HEK293 (cell line): ENCODE results near the gene AKAP8L.

Source experiments
- CTCF ChIA-PET: fragments of 350-600 bp; formaldehyde crosslinking; extraction: SDS; loops from one replicate; lab custom pipeline; 2021; ENCODE audit warnings: antibody characterized with exemption; lab: Yijun Ruan, JAX
- POLR2A ChIA-PET: fragments of 300-600 bp; formaldehyde crosslinking; extraction: SDS; loops from one replicate; lab custom pipeline; 2020; ENCODE audit warnings: antibody characterized with exemption, inconsistent platforms; lab: Yijun Ruan, JAX
- H3K27ac ChIP-seq: fragments of 200-500 bp; sonication (Bioruptor generic); 2 replicates; pipeline ENCODE4 v1.5.1; 2014; ENCODE audit warnings: low read depth, low read length, control low read depth, inconsistent platforms; ENCODE audit errors: extremely low read depth
- H3K36me3 ChIP-seq, 2 experiments: fragments of 200-500 bp in 1 of 2; sonication (Bioruptor generic) in 1 of 2; 1 replicate in 1 of 2; 2 replicates in 1 of 2; pipeline ENCODE4 v1.5.1; 2014 to 2017; ENCODE audit warnings: inconsistent platforms in 2 of 2, low read length in 2 of 2; ENCODE audit not compliant: control insufficient read depth in 2 of 2, insufficient read depth in 1 of 2
- H3K4me1 ChIP-seq: fragments of 200-500 bp; sonication (Bioruptor generic); 2 replicates; pipeline ENCODE4 v1.5.1; 2014; ENCODE audit warnings: mild to moderate bottlenecking, low read length, inconsistent platforms; ENCODE audit not compliant: control insufficient read depth, insufficient read depth
- H3K4me3 ChIP-seq: 2 replicates; pipeline ENCODE4 v1.5.1; 2011; ENCODE audit warnings: low read depth, mild to moderate bottlenecking, control low read depth, low read length, moderate library complexity
- H3K9me3 ChIP-seq: fragments of 200-500 bp; sonication (Bioruptor generic); 2 replicates; pipeline ENCODE4 v1.5.1; 2014; ENCODE audit warnings: low read depth, low read length, inconsistent platforms; ENCODE audit not compliant: control insufficient read depth, insufficient read depth
- GLI4 ChIP-seq: fragments of 450-650 bp; formaldehyde crosslinking; IDR thresholded peaks from 2 replicates; pipeline ENCODE4 v1.5.1; 2016; ENCODE audit warnings: missing biosample characterization, missing genetic modification characterization
- HOXC10 ChIP-seq: sonication (generic); formaldehyde crosslinking; IDR thresholded peaks from 2 replicates; pipeline ENCODE4 v1.8.1; 2023; ENCODE audit warnings: mild to moderate bottlenecking, missing genetic modification reagents
- KLF1 ChIP-seq: fragments of 450-650 bp; formaldehyde crosslinking; IDR thresholded peaks from 2 replicates; pipeline ENCODE4 v1.5.1; 2016; ENCODE audit warnings: missing biosample characterization, missing genetic modification characterization
- KLF10 ChIP-seq: fragments of 450-650 bp; IDR thresholded peaks from 2 replicates; pipeline ENCODE4 v1.5.1; 2018; ENCODE audit warnings: missing biosample characterization, mild to moderate bottlenecking, missing genetic modification characterization
- KLF16 ChIP-seq: fragments of 450-650 bp; formaldehyde crosslinking; IDR thresholded peaks from 2 replicates; pipeline ENCODE4 v1.5.1; 2017; ENCODE audit warnings: missing biosample characterization, missing genetic modification characterization
- KLF9 ChIP-seq: fragments of 450-650 bp; formaldehyde crosslinking; IDR thresholded peaks from 2 replicates; pipeline ENCODE4 v1.5.1; 2016; ENCODE audit warnings: missing biosample characterization, missing genetic modification characterization, low read depth
- MYNN ChIP-seq: fragments of 450-650 bp; formaldehyde crosslinking; IDR thresholded peaks from 2 replicates; pipeline ENCODE4 v1.5.1; 2016; ENCODE audit warnings: missing biosample characterization, missing genetic modification characterization, borderline replicate concordance
- SCRT1 ChIP-seq: fragments of 450-650 bp; formaldehyde crosslinking; IDR thresholded peaks from 2 replicates; pipeline ENCODE4 v1.5.1; 2016; ENCODE audit warnings: missing biosample characterization, missing genetic modification characterization, borderline replicate concordance
- ZBTB1 ChIP-seq: fragments of 450-650 bp; formaldehyde crosslinking; IDR thresholded peaks from 2 replicates; pipeline ENCODE4 v1.5.1; 2016; ENCODE audit warnings: missing biosample characterization, missing genetic modification characterization
- ZFP69B ChIP-seq: fragments of 450-650 bp; formaldehyde crosslinking; IDR thresholded peaks from 2 replicates; pipeline ENCODE4 v1.5.1; 2016; ENCODE audit warnings: missing biosample characterization, missing genetic modification characterization
- ZNF10 ChIP-seq: fragments of 450-650 bp; formaldehyde crosslinking; IDR thresholded peaks from 2 replicates; pipeline ENCODE4 v1.5.1; 2017; ENCODE audit warnings: missing biosample characterization, missing genetic modification characterization
- ZNF169 ChIP-seq: fragments of 450-650 bp; formaldehyde crosslinking; IDR thresholded peaks from 2 replicates; pipeline ENCODE4 v1.5.1; 2016; ENCODE audit warnings: missing biosample characterization, missing genetic modification characterization
- ZNF2 ChIP-seq: fragments of 450-650 bp; formaldehyde crosslinking; IDR thresholded peaks from 2 replicates; pipeline ENCODE4 v1.5.1; 2016; ENCODE audit warnings: missing biosample characterization, missing genetic modification characterization
- ZNF221 ChIP-seq: fragments of 450-650 bp; formaldehyde crosslinking; IDR thresholded peaks from 2 replicates; pipeline ENCODE4 v1.5.1; 2017; ENCODE audit warnings: missing biosample characterization, missing genetic modification characterization, borderline replicate concordance
- ZNF248 ChIP-seq: fragments of 450-650 bp; formaldehyde crosslinking; IDR thresholded peaks from 2 replicates; pipeline ENCODE4 v1.5.1; 2017; ENCODE audit warnings: missing biosample characterization, missing genetic modification characterization
- ZNF335 ChIP-seq: fragments of 450-650 bp; formaldehyde crosslinking; conservative IDR thresholded peaks from 2 replicates; pipeline ENCODE4 v1.5.1; 2016; ENCODE audit warnings: missing biosample characterization, missing genetic modification characterization
- ZNF394 ChIP-seq: fragments of 450-650 bp; formaldehyde crosslinking; IDR thresholded peaks from 2 replicates; pipeline ENCODE4 v1.5.1; 2016; ENCODE audit warnings: missing biosample characterization, missing genetic modification characterization, mild to moderate bottlenecking, moderate library complexity, borderline replicate concordance
- ZNF473 ChIP-seq: fragments of 450-650 bp; formaldehyde crosslinking; IDR thresholded peaks from 2 replicates; pipeline ENCODE4 v1.5.1; 2017; ENCODE audit warnings: missing biosample characterization, missing genetic modification characterization
- ZNF513 ChIP-seq: fragments of 450-650 bp; IDR thresholded peaks from 2 replicates; pipeline ENCODE4 v1.5.1; 2018; ENCODE audit warnings: missing biosample characterization, missing genetic modification characterization
- ZNF544 ChIP-seq: fragments of 450-650 bp; formaldehyde crosslinking; IDR thresholded peaks from 2 replicates; pipeline ENCODE4 v1.5.0; 2017; ENCODE audit warnings: missing biosample characterization, missing genetic modification characterization
- ZNF555 ChIP-seq: fragments of 450-650 bp; formaldehyde crosslinking; conservative IDR thresholded peaks from 2 replicates; pipeline ENCODE4 v1.5.1; 2017; ENCODE audit warnings: missing biosample characterization, mild to moderate bottlenecking, missing genetic modification characterization, inconsistent platforms
- ZNF660 ChIP-seq: fragments of 450-650 bp; IDR thresholded peaks from 2 replicates; pipeline ENCODE4 v1.5.1; 2018; ENCODE audit warnings: missing biosample characterization, mild to moderate bottlenecking, missing genetic modification characterization
- ZNF701 ChIP-seq: fragments of 450-650 bp; formaldehyde crosslinking; IDR thresholded peaks from 2 replicates; pipeline ENCODE4 v1.5.1; 2016; ENCODE audit warnings: missing biosample characterization, missing genetic modification characterization
- ZNF747 ChIP-seq: fragments of 450-650 bp; formaldehyde crosslinking; IDR thresholded peaks from 2 replicates; pipeline ENCODE4 v1.5.1; 2016; ENCODE audit warnings: missing biosample characterization, missing genetic modification characterization
- TF ChIP-seq, protein P1 (sequence below): fragments of 450-650 bp; formaldehyde crosslinking; IDR thresholded peaks from 2 replicates; pipeline ENCODE4 v1.5.1; 2016; ENCODE audit warnings: missing biosample characterization, missing genetic modification characterization
- TF ChIP-seq, protein P2 (sequence below): fragments of 450-650 bp; formaldehyde crosslinking; IDR thresholded peaks from 2 replicates; pipeline ENCODE4 v1.5.0; 2017; ENCODE audit warnings: missing biosample characterization, missing genetic modification characterization, borderline replicate concordance
- TF ChIP-seq, protein P3 (sequence below): fragments of 450-650 bp; formaldehyde crosslinking; IDR thresholded peaks from 2 replicates; pipeline ENCODE4 v1.5.1; 2016; ENCODE audit warnings: missing biosample characterization, missing genetic modification characterization
- TF ChIP-seq, protein P4 (sequence below): fragments of 450-650 bp; formaldehyde crosslinking; IDR thresholded peaks from 2 replicates; pipeline ENCODE4 v1.5.1; 2016; ENCODE audit warnings: missing biosample characterization, missing genetic modification characterization

The AKAP8L gene

DNA sequence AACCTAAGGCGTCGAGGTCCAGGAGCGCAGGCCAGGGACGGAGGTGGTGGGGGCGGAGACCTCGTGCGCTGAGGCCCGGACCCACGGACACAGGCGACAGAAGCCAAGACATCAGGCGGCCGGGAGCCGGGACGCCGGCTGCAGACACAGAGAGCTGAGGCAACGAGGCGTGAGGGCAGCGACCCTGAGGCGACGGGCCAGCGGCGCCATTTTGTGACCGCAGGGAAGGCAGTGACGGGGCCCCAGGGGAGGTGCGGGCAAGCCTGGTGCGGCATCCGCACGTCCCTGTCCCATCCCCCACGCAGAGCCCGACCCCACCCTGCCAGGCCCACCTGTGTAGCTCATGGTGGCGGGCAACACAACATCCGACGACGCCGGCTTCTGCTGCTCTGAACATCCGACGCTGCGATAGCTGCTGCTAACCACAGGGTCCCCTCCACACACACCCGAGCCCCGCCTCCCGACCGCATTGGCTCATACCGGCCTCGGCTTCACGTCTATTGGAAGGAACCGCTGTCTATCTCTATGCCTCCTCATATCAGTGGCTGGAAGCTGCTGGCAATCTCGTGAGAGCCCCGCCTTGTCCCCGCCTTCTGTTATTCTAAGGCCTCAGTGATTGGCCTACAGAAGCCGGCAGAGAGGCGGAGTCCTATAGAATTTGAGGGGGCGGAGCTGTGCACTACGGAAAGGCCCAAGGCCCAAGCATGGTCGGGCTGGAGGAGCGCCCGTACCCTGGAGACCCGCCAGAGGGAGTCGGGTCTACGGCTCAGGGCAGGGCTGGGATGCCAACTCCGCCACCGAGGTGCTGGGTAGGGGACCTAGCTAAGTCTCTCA, at the start of gene AKAP8L:
TSS of gene AKAP8L (minus strand) at position 410 of the 834 bp plus-strand sequence. CDS start at position 345, 65 bp downstream.
- Histone ChIP-seq H3K27ac (peak within 1 kb of the TSS; percentile 98), H3K36me3 (peaks cover 21 to 42% of the 10 kb centered on the region in 2 experiments), H3K4me1 (peaks cover 16% of the 10 kb centered on the region), H3K4me3 (peak within 1 kb of the TSS; percentile 92), H3K9me3 (no peaks in the 10 kb centered on the region)
- ChIA-PET CTCF (interaction anchor here (0.5 to 2.8 kb wide), 20 partner anchors 8 to 254 kb away, joined by 3 to 27 read pairs (median 6); no protein-coding TSS in a partner anchor), POLR2A (interaction anchor here (0.6 to 4.8 kb wide), 32 partner anchors 9 to 246 kb away, joined by 3 to 94 read pairs (median 4); partner anchors contain the start of genes AKAP8 and BRD4)
- peak; percentile 96 for TF ChIP-seq ZNF335 (tag by site-specific recombination)
- TF ChIP-seq KLF10 (tag by site-specific recombination): peak; percentile 90
- no peak for TF ChIP-seq ZNF555 (tag by site-specific recombination)
- TF ChIP-seq, protein P1, sequence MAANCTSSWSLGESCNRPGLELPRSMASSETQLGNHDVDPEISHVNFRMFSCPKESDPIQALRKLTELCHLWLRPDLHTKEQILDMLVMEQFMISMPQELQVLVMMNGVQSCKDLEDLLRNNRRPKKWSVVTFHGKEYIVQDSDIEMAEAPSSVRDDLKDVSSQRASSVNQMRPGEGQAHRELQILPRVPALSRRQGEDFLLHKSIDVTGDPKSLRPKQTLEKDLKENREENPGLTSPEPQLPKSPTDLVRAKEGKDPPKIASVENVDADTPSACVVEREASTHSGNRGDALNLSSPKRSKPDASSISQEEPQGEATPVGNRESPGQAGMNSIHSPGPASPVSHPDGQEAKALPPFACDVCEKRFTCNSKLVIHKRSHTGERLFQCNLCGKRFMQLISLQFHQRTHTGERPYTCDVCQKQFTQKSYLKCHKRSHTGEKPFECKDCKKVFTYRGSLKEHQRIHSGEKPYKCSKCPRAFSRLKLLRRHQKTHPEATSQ: peak; percentile 89; the same call in 1 of the 2 replicates
- TF ChIP-seq ZFP69B: peak; percentile 81
- TF ChIP-seq, protein P2, sequence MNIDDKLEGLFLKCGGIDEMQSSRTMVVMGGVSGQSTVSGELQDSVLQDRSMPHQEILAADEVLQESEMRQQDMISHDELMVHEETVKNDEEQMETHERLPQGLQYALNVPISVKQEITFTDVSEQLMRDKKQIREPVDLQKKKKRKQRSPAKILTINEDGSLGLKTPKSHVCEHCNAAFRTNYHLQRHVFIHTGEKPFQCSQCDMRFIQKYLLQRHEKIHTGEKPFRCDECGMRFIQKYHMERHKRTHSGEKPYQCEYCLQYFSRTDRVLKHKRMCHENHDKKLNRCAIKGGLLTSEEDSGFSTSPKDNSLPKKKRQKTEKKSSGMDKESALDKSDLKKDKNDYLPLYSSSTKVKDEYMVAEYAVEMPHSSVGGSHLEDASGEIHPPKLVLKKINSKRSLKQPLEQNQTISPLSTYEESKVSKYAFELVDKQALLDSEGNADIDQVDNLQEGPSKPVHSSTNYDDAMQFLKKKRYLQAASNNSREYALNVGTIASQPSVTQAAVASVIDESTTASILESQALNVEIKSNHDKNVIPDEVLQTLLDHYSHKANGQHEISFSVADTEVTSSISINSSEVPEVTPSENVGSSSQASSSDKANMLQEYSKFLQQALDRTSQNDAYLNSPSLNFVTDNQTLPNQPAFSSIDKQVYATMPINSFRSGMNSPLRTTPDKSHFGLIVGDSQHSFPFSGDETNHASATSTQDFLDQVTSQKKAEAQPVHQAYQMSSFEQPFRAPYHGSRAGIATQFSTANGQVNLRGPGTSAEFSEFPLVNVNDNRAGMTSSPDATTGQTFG: peak; percentile 31; the same call in 1 of the 2 replicates
- peak; percentile 88 for TF ChIP-seq GLI4 (tag by site-specific recombination)
- TF ChIP-seq ZNF10 (tag by site-specific recombination): peak; percentile 70; the same call in 1 of the 2 replicates
- TF ChIP-seq KLF9: peak; percentile 68
- no peak for TF ChIP-seq ZNF747
- TF ChIP-seq, protein P3, sequence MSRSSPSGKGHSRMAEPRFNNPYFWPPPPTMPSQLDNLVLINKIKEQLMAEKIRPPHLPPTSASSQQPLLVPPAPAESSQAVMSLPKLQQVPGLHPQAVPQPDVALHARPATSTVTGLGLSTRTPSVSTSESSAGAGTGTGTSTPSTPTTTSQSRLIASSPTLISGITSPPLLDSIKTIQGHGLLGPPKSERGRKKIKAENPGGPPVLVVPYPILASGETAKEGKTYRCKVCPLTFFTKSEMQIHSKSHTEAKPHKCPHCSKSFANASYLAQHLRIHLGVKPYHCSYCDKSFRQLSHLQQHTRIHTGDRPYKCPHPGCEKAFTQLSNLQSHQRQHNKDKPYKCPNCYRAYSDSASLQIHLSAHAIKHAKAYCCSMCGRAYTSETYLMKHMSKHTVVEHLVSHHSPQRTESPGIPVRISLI (tag by site-specific recombination): no peak
- no peak for TF ChIP-seq HOXC10 (CRISPR knock-in tag)
- no peak for TF ChIP-seq ZNF473 (tag by site-specific recombination)
- TF ChIP-seq ZNF248 (tag by site-specific recombination): no peak
- peak; percentile 89 for TF ChIP-seq ZNF2
- TF ChIP-seq ZNF169: peak; percentile 62; the same call in 1 of the 2 replicates
- no peak for TF ChIP-seq ZNF701
- TF ChIP-seq MYNN (tag by site-specific recombination): no peak
- TF ChIP-seq ZNF513: no peak
- TF ChIP-seq KLF16: no peak
- TF ChIP-seq ZNF394: peak; percentile 54; the same call in 1 of the 2 replicates
- no peak for TF ChIP-seq ZNF221 (tag by site-specific recombination)
- no peak for TF ChIP-seq ZBTB1 (tag by site-specific recombination)
- TF ChIP-seq, protein P4, sequence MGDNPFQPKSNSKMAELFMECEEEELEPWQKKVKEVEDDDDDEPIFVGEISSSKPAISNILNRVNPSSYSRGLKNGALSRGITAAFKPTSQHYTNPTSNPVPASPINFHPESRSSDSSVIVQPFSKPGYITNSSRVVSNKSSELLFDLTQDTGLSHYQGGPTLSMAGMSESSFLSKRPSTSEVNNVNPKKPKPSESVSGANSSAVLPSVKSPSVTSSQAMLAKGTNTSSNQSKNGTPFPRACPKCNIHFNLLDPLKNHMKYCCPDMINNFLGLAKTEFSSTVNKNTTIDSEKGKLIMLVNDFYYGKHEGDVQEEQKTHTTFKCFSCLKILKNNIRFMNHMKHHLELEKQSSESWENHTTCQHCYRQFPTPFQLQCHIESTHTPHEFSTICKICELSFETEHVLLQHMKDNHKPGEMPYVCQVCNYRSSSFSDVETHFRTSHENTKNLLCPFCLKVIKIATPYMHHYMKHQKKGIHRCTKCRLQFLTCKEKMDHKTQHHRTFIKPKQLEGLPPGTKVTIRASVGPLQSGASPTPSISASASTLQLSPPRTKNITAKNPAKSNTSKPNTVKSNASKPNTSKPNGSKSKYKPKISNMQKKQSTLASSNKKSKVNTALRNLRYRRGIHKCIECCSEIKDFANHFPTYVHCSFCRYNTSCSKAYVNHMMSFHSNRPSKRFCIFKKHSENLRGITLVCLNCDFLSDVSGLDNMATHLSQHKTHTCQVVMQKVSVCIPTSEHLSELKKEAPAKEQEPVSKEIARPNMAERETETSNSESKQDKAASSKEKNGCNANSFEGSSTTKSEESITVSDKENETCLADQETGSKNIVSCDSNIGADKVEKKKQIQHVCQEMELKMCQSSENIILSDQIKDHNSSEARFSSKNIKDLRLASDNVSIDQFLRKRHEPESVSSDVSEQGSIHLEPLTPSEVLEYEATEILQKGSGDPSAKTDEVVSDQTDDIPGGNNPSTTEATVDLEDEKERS (tag by site-specific recombination): peak; percentile 65; the same call in 1 of the 2 replicates
- no peak; the same call in 1 of the 2 replicates for TF ChIP-seq SCRT1 (tag by site-specific recombination)
- peak; percentile 15; the same call in 1 of the 2 replicates for TF ChIP-seq ZNF660
- no peak for TF ChIP-seq ZNF544
- peak; percentile 69; the same call in 1 of the 2 replicates for TF ChIP-seq KLF1 (tag by site-specific recombination)
